Midbrain (tissue), 1 donor: ENCODE measurements around the gene IL18BP.

Experiments used
- DNase-seq: peaks from one replicate; lab custom pipeline; 2025; lab: John Stamatoyannopoulos, UW

Gene IL18BP

DNA sequence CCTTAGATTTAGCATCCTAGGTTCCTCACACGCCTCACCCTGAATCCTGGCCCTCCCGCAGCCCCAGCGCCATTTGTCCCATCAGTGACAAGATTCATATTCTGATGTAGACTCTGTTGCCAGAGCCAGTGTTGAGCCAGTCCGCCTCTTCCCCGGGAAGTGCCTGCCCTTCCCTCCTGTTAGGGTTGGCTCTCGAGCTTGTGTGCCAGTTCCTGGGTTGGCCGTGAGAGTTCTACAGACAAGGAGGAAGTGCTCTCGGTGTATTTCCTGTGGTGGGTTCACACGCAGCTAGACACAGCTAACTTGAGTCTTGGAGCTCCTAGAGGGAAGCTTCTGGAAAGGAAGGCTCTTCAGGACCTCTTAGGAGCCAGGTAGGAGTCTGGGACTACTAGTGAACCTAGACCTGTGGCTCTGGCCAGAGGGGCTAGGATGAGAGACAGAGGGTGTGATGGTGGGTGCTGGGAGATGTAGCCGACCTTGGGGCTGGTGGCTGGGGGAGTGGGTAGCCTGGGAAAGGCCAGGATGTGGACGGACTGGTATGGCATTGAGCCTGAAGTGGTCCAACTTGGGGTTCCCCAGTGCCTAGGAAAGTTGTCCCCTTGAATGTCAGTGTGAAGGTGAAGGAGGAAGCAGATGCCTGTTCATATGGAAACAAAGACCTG lies at the start of gene IL18BP:
IL18BP (plus strand) TSS at position 261 of the 662 bp plus-strand sequence. CDS start 1,076 bp downstream, outside the sequence.
- DNase-seq, result no peak

DNA sequence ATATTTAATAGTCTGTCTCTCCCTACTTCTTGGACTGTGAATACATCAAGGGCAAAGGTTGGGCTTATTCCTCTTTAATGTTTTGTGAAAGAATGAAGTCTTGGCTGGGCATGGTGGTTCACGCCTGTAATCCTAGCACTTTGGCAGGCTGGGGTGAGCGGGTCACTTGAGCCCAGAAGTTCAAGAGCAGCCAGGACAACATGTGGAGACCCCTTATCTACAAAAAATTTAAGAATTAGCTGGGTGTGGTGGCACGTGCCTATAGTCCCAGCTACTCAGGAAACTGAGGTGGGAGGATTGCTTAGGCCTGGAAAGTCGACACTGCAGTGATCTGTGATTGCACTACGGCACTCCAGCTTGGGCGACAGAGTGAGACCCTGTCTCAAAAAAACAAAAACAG lies 49.7 kb upstream of the IL18BP start:
- DNase-seq, result no peak

DNA sequence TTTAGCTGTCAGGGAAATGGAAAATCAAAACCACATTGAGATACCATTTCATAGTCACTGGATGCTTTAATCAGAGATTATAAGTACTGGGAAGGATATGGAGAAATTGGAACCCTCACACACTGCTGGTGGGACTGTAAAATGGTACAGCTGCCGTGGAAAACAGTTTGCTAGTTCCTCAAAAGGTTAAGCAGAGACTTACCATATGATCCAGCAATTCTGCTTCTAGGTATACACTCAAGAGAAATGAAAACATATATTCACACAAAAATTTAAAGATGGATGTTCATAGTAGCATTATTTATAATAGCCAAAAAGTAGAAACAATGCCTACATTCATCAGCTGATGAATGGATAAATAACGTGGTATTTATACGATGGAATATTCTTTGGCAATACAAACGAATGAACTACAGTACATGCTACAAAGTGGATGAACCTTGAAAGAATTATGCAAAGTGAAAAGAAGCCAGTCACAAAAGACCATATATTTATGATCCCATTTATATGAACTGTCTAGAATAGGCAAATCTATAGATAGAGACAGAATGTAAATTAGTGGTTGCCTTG lies 46.9 kb upstream of the IL18BP start:
- no peak for DNase-seq

DNA sequence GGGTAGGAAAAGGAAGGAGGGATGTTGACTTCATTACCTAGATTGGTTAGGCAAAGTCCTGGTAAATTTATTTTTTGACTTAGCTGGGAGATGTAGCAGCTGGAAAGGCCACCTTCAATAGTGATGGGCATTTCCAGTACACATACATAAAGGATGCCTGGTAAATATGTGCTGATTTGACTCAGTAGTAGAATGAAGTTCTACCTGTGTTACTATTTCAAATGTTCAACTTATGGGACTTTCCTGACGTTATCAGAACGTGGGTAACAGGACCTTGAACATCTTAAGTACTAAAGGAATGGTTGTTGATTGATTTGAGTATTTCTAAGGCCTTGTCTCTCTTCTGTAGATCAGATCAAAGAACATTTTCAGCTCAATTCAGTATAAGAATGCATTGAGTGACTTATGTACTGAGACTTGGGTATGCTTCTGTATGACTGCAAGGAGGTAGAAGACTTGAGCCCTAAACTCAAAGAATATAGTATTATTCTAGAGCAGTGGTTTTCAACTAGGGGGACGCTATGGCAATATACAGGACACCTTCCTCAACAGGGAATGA lies 42.7 kb upstream of the IL18BP start:
- DNase-seq, result no peak

DNA sequence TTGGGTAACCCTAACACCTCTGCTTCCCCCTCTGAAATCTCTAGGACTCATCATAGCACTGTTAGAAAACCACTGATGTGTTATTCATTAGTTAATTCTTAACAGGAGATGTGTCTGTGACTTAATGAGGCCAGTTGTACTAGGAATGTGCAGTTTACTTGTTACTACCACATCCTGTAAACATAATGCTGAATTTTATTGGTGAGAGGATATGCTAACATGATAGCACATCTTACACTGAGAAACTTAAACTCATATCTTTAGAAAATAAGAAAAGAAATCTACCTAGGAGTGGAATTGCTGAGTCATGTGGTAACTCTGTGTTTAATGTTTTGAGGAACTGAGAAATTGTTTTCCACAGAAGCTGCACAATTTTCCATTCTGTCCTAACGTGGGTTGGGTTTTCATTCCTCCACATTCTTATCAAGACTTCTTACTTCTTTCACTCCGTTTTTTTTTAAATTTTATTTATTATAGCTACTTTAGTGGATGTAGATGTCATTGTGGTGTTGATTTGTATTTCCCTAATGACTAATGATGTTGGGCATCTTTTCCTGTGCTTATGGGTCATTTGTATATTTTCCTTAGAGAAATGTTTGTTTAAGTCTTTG lies 36.2 kb upstream of the IL18BP start:
- DNase-seq, result no peak

DNA sequence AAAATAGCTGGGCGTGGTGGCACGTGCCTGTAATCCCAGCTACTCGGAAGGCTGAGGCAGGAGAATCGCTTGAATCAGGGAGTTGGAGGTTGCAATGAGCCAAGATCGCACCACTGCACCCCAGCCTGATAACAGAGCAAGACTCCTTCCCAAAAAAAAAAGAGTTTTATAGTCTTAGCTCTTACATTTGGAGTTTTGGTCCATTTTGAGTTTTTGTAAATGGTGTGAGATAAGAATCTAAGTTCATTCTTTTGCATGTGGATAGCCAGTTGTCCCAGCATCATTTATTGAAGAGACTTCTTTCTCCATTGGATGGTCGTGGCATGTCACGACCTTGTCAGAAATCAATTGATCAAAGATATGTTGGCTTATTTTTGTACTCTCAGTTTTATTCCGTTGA lies 35.2 kb upstream of the IL18BP start:
- no peak for DNase-seq

DNA sequence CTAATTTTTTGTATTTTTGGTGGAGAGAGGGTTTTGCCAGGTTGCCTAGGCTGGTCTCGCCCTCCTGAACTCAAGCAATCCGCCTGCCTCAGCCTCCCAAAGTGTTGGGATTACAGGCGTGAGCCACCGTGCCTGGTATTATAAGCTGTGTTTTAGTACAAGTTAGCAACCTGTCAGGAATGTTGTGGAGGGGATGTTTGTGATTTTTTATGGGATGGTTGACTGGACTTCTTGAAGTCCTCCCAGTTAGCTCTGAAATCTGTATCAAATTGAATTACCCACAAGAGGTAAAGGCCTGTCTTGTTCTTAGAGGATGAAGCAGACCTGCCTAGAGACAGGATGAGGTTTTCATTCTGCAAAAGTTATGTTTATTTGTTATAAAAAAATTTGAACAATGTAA lies 34.1 kb upstream of the IL18BP start:
- DNase-seq, result no peak

DNA sequence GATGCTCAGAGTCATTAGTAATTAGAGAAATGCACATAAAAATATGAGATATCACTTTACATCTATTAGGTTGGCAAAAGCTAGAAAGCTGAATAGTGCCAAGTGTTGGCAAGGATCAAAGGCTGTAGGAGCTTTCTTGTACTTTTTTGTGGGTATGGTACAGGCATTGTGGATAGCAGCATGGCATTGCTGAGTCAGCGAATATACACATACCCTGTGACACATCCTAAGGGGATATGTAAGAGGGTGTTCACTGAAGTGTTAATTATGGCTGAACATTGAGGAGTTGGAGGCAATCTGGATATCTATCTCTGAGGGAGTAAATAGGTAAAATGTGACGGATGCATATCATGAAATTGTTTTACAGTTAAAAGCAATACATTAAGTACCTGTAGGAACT lies 27.0 kb upstream of the IL18BP start:
- no peak for DNase-seq

DNA sequence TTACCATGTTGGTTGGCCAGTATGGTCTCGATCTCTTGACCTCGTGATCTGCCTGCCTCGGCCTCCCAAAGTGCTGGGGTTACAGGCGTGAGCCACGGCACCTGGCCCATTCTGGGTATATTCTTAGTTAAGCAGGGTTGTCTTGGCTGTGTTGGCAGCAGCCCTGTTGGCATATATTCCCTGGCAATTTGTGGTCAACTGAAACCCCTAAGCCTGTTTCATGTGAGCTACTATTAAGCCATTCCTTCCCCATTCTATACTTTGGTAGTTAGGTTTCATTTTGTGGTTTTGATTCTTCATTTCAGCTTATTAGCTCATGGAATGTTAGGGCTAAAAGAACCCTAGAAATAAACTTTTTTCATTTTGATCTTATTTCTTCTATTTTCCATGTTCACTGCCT lies 22.2 kb upstream of the IL18BP start:
- no peak for DNase-seq

DNA sequence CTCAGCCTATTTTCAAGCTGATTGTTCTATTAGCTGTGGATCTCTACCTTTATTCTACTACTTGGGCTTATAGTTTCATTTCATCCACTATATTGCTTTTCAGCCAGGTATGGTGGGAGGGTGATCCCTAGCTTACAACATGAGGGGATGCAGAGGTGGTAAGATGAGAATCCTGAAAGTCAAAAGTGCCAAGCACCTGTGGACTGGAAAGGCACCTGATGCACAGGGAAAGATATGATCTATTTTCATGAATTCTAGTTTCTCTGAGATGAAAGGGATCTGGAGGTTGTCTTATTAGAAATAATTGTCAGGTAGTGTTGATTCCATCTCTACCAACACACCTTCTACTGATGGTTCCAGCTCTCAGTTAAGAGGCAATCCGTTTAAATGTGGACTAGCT lies 21.6 kb upstream of the IL18BP start:
- DNase-seq, result no peak

DNA sequence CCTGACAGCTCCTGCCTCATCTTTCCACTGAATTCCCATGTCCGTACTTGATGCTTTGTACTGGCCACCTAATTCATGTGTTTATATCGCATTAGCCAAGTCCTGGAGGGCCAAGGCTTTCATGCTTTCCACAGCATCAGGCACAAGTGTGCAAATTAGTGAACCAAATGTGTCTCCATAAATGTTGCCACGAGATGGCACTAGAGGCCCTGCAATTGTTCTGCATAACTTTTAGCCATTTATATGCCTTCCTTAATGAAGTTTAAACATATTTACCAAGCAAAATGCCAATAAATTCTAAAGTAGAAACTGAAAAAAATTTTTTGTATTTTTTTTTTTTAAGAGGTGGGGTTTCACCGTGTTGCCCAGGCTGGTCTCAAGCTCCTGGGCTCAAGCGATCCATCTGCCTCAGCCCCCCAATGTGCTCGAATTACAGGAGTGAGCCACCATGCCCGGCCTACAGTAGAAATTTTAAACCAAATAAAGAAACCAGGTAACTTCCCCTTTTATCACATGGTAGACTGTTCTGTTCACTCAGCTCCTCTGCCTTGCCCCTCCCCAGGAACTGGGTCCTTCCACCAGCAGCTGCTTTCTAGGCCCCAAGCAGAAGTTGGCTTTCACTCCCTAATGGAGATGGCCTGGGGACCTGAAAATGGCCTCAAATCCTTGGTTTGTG lies 20.8 kb upstream of the IL18BP start:
- peak; percentile 74 for DNase-seq

DNA sequence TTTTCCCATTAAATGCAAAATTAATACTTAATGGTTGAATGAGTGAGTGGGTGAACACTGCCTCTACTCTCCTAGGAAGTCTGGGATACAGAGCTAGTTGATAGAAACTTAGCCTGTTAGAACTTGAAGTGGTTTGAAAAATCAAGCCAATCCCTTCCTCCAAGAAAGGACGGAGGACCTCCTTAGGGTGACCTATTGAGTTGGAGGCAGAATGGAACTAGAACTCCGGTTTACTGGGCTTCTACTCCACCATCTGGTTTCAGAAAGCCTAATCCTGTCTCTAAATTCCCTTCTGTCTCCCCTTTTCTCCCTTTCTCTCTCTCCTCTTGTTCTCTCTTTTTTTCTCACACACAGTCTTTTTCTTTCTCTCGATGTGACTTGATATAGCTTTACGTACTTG lies 19.6 kb upstream of the IL18BP start:
- no peak for DNase-seq

DNA sequence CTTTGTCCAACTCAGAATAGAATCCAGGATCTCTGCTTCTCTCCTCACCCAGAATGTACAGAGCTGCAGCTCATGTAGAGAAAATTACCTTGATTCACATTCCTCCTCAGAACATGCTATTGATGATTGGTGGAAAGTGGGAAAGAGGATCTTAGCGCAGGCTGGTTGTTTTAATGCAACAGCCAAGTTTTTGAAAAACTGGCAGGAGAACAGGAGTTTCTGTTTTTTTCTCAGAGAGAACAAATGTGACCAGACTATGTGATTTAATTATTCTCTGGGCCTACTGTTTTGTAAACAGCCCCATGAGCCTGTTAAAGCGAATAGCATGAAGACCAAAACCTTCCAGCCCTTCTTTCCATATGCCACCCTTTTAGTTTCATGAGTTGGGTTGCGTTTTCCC lies 19.1 kb upstream of the IL18BP start:
- peak; percentile 58 for DNase-seq

DNA sequence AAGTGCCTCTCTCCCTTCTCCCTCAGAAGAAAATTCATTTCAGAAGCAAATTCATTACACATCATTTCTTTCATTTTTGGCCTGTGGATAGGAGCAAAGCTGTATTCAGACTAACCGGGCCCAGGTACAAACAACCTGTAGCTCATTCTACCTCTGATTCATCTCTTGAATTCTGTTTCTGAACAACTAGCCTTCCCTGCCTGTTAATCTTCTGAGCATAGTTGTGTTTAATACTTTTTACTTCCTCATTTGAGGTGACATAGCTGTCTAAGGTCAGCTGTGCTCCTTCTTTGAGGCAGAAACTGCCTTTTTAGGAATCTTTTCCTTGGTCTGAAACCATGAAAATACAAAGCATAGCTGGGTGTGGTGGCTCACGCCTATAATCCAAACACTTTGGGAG lies 12.6 kb upstream of the IL18BP start:
- no peak for DNase-seq

DNA sequence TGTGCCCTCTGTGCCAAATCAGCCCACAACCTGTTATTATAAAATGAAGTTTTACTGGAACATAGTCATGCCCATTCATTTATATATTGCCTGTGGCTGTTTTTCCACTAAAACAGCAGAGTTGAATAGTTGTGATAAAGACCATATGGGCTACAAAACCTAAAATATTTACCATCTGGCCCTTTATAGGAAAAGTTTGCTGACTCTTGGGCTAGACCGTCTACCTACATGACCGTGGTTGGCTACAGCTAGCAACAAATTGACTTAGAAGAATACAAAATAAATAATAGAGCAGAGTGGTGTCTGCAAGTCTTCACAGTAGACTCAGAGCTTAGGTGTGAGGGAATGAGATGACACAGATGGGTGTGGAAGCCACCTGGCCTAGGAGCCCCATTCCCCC lies 11.2 kb upstream of the IL18BP start:
- no peak for DNase-seq

DNA sequence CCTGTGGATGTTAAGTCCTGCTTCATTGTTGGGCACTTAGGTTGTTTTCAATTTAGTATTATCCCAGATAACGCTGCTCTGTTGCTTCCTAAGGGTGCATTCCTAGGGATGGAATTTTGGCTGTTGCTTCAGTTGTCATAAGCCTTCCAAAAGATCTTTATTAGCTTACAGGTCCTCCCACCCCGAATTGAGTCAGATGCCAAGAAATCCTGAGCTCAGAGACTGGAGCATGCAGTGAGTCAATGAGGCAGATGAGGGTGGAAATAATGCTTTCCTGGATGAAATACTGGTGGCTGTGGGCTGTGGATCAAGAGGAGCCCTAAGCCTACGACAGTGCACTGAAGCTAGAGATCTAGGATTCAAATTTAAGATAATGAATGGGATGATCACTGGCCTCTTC lies 10.7 kb upstream of the IL18BP start:
- no peak for DNase-seq

DNA sequence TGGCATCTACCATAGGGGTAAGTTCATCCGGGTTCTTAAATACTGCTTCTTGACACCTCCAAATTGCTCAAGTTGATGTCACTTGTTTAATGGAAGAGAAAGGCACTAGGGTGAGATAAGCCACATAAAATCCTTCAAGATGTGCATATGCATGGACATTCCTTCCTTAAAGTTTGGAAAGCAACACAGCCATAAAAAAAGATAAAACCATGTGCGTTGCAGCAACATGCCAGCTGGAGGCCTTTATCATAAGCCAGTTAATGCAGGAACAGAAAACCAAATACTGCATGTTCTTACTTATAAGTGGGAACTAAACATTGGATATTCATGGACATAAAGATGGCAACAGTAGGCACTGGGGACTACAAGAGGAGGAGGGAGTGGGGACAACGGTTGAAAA lies 8.0 kb upstream of the IL18BP start:
- no peak for DNase-seq

DNA sequence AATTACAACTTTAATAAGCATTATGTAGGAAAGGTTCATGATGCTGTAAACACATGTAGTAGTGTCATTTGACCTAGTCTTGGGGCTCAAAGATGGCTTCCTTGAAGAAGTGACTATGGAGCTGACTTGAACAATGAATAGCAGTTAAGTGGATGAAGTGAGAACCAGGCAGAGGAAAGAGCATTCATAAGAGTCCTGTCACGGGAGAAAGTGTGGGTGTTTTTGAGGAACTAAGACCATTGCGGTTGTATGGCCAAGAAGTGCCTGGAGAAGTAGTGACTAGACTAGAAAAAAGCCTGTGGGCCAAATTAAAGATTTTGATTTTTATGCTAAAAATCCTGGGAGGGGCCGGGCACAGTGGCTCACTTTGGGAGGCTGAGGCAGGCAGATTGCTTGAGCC lies 7.2 kb upstream of the IL18BP start:
- peak; percentile 22 for DNase-seq

DNA sequence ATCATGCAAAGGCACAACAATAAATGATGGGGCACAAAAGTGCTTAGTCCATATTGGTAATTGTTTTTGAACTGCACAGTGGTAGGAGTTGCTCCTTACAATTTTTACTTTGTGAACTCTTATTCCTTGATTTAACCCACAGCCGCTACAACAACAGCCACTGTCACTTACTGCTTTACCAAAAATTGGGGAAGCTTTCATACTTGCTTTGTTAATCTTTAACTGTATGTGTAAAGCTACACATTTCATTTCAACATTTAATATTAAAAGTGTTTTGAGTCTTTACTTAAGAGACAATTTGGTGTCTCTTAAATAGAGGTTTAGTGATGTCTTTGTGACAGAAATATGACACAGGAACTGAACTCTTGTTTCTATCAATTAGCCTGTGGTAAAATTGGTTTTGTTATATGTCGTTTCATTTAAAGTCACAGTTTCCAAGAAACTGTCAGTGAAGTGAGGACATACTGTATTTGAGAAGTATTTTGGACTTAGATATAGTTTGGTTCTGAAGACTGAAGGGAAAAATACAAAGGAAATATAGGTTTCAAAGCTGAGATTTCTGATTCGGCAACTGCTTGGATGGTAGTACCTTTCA lies 6.5 kb upstream of the IL18BP start:
- no peak for DNase-seq

DNA sequence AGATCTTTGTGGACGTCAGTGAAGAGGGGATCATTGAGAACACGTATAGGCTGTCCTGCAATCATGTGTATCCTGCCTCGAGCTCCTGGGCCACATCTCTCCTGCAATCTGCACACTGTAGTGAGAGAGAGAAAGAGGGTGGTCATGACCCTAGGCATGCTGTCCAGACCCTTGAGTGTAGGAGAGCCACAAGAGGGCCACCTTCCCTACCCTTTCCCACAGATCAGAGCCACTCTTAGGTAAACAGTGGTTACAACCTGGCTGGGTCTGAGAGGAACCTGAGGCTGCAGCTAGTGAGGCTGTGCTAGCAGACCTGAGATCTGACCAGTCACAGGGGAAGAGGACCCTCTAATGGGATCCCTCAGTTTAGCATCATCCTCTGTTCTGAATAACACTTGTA lies 3.9 kb upstream of the IL18BP start:
- DNase-seq, result no peak

DNA sequence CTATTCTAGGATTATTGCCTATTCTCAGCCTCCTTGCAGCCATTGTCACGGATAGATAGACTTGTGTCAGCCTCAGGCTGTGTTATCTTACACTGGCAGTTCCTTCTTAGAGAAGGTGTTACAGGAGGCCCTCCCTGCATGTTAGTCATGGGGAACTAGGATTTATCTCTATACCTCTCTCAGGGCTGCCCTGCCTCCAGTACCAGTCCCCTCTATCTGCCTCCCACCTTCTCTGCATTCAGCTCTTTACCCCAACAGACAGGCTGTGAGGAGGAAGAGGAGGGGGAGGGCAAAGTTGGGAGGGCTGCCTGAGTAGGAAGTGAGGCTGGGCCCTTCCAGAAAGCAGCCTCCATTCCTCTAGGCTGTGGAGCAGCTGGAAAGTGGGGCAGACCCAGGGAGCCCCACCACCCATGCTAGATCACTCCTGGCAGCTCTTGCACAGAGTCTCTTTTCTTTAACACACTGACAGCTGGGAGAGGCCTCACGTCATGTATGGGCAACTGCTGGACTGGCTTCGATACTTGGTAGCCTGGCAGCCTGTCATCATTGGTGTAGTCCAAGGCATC lies 2.9 kb upstream of the IL18BP start:
- no peak for DNase-seq

DNA sequence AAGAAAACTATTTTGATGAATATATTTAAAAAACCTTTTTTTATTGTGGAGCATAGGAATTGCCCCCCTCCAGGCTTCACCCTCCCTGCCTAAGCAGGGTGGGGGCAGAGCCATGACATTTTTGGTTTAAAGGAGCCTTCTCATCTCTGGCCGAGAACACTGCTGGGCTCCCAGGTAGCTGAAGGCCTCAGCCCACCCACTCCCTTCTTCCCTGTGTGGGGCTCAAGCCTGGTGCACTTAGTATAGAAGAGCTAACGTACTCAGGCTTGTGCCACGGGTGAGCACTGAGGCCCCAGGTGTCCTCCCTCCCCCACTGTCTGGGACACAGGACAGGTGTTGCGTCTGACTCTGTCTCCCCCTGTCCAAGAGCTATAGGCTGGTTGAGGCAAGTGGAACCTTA lies 2.2 kb upstream of the IL18BP start:
- DNase-seq, result no peak
